Activated CD8-positive, alpha-beta memory T cell treated with anti-CD3 and anti-CD28 coated beads, Interleukin-2, amount 50 U/mL, for 24 hours (primary cell): Measurements from ENCODE around the gene CNST.
"Not testable (repeated sequence)": the region's sequence is repeated elsewhere in the genome, so short reads cannot be mapped to it uniquely, and the experiment has no call there.

Source experiments
- DNase-seq: peaks from one replicate; pipeline ENCODE4 v3.0.0-alpha.2; 2020; ENCODE audit errors: extremely low read depth

The CNST gene

GRCh38 chr1:246709196-246709595 is 142.9 kb downstream of the CNST start:
- no peak for DNase-seq

GRCh38 chr1:246709835-246710234 is 143.6 kb downstream of the CNST start:
- no peak for DNase-seq

DNA sequence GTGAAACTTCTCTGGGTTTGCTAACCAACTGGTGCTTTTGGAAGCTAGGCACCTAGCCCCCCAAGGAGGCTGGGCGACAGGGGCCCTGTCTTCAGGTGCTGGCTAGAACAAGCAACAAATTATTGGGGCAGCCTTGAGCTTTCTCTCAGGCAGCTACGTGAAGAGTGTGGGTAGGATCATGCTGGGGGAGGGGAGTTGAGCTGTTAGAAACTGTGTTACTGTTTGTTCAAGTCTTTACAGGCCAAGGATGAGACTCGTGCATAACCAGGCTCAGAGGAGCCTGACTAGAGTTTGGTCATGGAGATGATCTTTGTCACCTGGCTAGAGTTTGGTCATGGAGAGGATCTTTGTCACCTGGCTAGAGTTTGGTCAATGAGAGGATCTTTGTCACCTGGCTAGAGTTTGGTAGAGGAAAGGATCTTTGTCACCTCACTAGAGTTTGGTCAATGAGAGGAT is 145.3 kb downstream of the CNST start:
- no peak for DNase-seq

DNA sequence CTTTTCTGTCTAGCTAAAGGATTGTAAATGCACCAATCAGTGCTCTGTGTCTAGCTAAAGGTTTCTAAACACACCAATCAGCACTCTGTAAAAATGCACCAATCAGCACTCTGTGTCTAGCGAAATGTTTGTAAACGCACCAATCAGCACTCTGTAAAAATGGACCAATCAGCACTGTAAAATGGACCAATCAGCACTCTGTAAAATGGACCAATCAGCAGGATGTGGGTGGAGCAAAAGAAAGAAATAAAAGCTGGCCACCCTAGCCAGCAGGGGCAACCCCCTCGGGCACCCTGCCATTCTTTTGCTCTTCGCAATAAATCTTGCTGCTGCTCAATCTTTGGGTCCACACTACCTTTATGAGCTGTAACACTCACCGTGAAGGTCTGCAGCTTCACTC is 146.2 kb downstream of the CNST start:
- DNase-seq = not testable (repeated sequence)
